Stomach (tissue), 4 donors: Measurements from ENCODE around the gene IFNAR1.

Experiments used
- CTCF ChIP-seq, 7 experiments: fragments of 450-650 bp in 4 of 7; fragments of 200-600 bp in 3 of 7; sonication (generic) in 3 of 7; IDR thresholded peaks; one replicate each; pipeline ENCODE4 v1.5.1; 2016 to 2019; ENCODE audit warnings: antibody characterized with exemption in 7 of 7, control low read depth in 2 of 7, mild to moderate bottlenecking in 1 of 7
- EP300 ChIP-seq: sonication (generic); formaldehyde crosslinking; IDR thresholded peaks from one replicate; pipeline ENCODE4 v1.6.1; 2017; ENCODE audit warnings: antibody characterized with exemption
- POLR2A ChIP-seq, 4 donors: fragments of 450-650 bp; IDR thresholded peaks; one replicate each; pipeline ENCODE4 v1.6.1; 2016; ENCODE audit warnings: antibody characterized with exemption in 4 of 4, control low read depth in 2 of 4, mild to moderate bottlenecking in 1 of 4, moderate library complexity in 1 of 4

GRCh38 chr21:33301632-33302002, 23.2 kb upstream of the IFNAR1 start:
- TF ChIP-seq EP300 (no peak), CTCF (IDR thresholded peaks at IDR 0.05) (no peak), POLR2A (IDR thresholded peaks at IDR 0.05) (no peak)
